Endothelial cell of umbilical vein (primary cell): Measurements from ENCODE around the gene CFAP20. TPM values are rescaled to one million over a fixed set of nuclear protein-coding genes. Genes with fewer than 3 reads are reported as not detected.

Experiments
- BruUV-seq: library from RNA; stranded (reverse); fragments of 400-500 nt; replicated peaks from 2 replicates; lab custom pipeline; 2021; lab: Mats Ljungman, UMichigan
- CTCF ChIA-PET: fragments of 300-600, 350-600 bp; sonication (Branson Sonifier 250); formaldehyde crosslinking; loops from one replicate; lab custom pipeline; 2021; ENCODE audit warnings: antibody characterized with exemption, inconsistent platforms; lab: Charles Lee
- POLR2A ChIA-PET: fragments of 300-600, 350-600 bp; sonication (Branson Sonifier 250); formaldehyde crosslinking; loops from one replicate; lab custom pipeline; 2021; ENCODE audit warnings: antibody characterized with exemption, inconsistent platforms; lab: Charles Lee
- DNase-seq: peaks from one replicate; pipeline ENCODE4 v3.0.0-alpha.2; 2011; ENCODE audit warnings: low read depth, low spot score
- FAIRE-seq: peaks from 2 replicates; lab custom pipeline; 2011; peaks lifted over from hg19 to GRCh38; lab: Jason Lieb, UNC
- H2AFZ ChIP-seq: 2 replicates; pipeline ENCODE4 v1.6.0; 2012; ENCODE audit warnings: low read depth, low read length, control low read depth, inconsistent platforms
- H3K27ac ChIP-seq: 2 replicates; pipeline ENCODE4 v1.5.1; 2011; ENCODE audit warnings: low read depth, mild to moderate bottlenecking, control low read depth, low read length, moderate library complexity; ENCODE audit not compliant: insufficient read depth
- H3K27me3 ChIP-seq, 2 experiments: 2 replicates each; pipeline versions ENCODE4 v1.6.0 to v1.6.1; 2011; ENCODE audit warnings: low read length in 2 of 2, mixed read lengths in 1 of 2; ENCODE audit not compliant: control insufficient read depth in 2 of 2, insufficient read depth in 2 of 2
- H3K36me3 ChIP-seq, 2 experiments: 2 replicates in 1 of 2; 3 replicates in 1 of 2; pipeline ENCODE4 v1.5.1; 2011; ENCODE audit warnings: low read length in 2 of 2, mild to moderate bottlenecking in 1 of 2, moderate library complexity in 1 of 2; ENCODE audit not compliant: control insufficient read depth in 2 of 2, insufficient read depth in 2 of 2; ENCODE audit errors: extremely low read depth in 1 of 2
- H3K4me1 ChIP-seq: 3 replicates; pipeline ENCODE4 v1.5.1; 2011; ENCODE audit warnings: mild to moderate bottlenecking, low read length; ENCODE audit not compliant: control insufficient read depth, insufficient read depth; ENCODE audit errors: extremely low read depth
- H3K4me2 ChIP-seq: 2 replicates; pipeline ENCODE4 v1.6.1; 2011; ENCODE audit warnings: low read length, control low read depth, mixed read lengths; ENCODE audit not compliant: insufficient read depth
- H3K4me3 ChIP-seq, 3 experiments: fragments of 200-600 bp in 1 of 3; sonication (generic), shearing (Covaris generic) in 1 of 3; replicated peaks in 1 of 3; 2 replicates each; pipeline ENCODE4 v1.5.1; 2011 to 2016; ENCODE audit warnings: control low read depth in 3 of 3, low read length in 3 of 3, mild to moderate bottlenecking in 2 of 3, inconsistent platforms in 1 of 3, low read depth in 1 of 3, moderate library complexity in 1 of 3; ENCODE audit not compliant: insufficient read depth in 1 of 3
- H3K79me2 ChIP-seq: 2 replicates; pipeline ENCODE4 v1.6.0; 2012; ENCODE audit warnings: low read length, inconsistent platforms; ENCODE audit not compliant: control insufficient read depth, insufficient read depth
- H3K9ac ChIP-seq: replicated peaks from 2 replicates; pipeline ENCODE3; 2011; ENCODE audit warnings: low read length, control low read depth; ENCODE audit not compliant: insufficient read depth; ENCODE audit errors: extremely low read depth
- H3K9me1 ChIP-seq: replicated peaks from 3 replicates; pipeline ENCODE4 v1.6.0; 2011; ENCODE audit warnings: mild to moderate bottlenecking, low read length; ENCODE audit not compliant: control insufficient read depth, insufficient read depth; ENCODE audit errors: extremely low read depth
- H3K9me3 ChIP-seq: replicated peaks from 2 replicates; pipeline ENCODE4 v1.5.1; 2012; ENCODE audit warnings: low read length, inconsistent platforms; ENCODE audit not compliant: control insufficient read depth, insufficient read depth
- H4K20me1 ChIP-seq: replicated peaks from 2 replicates; pipeline ENCODE3; 2011; ENCODE audit warnings: mild to moderate bottlenecking, low read length; ENCODE audit not compliant: control insufficient read depth, insufficient read depth; ENCODE audit errors: extremely low read depth
- CTCF ChIP-seq, 2 donors: IDR thresholded peaks; 1 replicate in 1 of 2; 2 replicates in 1 of 2; pipeline ENCODE4 v1.5.1; 2011; ENCODE audit warnings: low read length in 2 of 2, mild to moderate bottlenecking in 2 of 2, moderate library complexity in 2 of 2, control low read depth in 1 of 2, inconsistent platforms in 1 of 2, low read depth in 1 of 2; ENCODE audit not compliant: insufficient read depth in 1 of 2; ENCODE audit errors: extremely low read depth in 1 of 2
- EZH2 ChIP-seq: IDR thresholded peaks from 2 replicates; pipeline ENCODE4 v1.6.1; 2012; ENCODE audit warnings: borderline replicate concordance, low read depth, mild to moderate bottlenecking, moderate library complexity, low read length, inconsistent platforms; ENCODE audit not compliant: severe bottlenecking
- JUN ChIP-seq: IDR thresholded peaks from 2 replicates; pipeline ENCODE4 v1.6.1; 2011; ENCODE audit warnings: borderline replicate concordance, low read depth; ENCODE audit not compliant: insufficient read length, insufficient read depth
- MYC ChIP-seq: IDR thresholded peaks from one replicate; pipeline ENCODE4 v1.6.1; 2011; ENCODE audit warnings: mild to moderate bottlenecking, low read depth, low read length
- POLR2AphosphoS5 ChIP-seq: IDR thresholded peaks from 2 replicates; pipeline ENCODE4 v1.6.1; 2012; ENCODE audit warnings: low read depth, mild to moderate bottlenecking, control low read depth, low read length, moderate library complexity; ENCODE audit not compliant: insufficient read depth
- dilution Hi-C: fragments of 300-500 bp; cut with MboI; formaldehyde crosslinking; loops from one replicate; pipeline ENCODE4 v1.15.0; 2019; ENCODE audit warnings: low sequenced_read_pairs; ENCODE audit not compliant: extremely low pct_ligation_motif_present
- intact Hi-C: fragments of 100-400 bp; cut with micrococcal nuclease; formaldehyde crosslinking; loops from one replicate; pipeline ENCODE4 v1.10.0; 2022
- polyA plus RNA-seq, 4 experiments: library from polyadenylated mRNA; depleted of rRNA in 3 of 4; stranded (reverse) in 3 of 4; unstranded in 1 of 4; fragments of >200 nt; gene quantifications; 2 replicates each; pipeline versions ENCODE4 v1.2.1 to v1.2.3, GENCODE V29; 2011 to 2012; ENCODE audit warnings: missing spikeins in 1 of 4
- total RNA-seq: library from RNA; stranded (reverse); gene quantifications from 2 replicates; pipeline ENCODE4 v1.2.3, GENCODE V29; 2021

The CFAP20 gene
- total and polyA plus RNA-seq, 2 donors (not counting 3 experiments of a cell fraction or from before 2014, with no cell fraction given): 44.7 to 70.9 TPM

DNA sequence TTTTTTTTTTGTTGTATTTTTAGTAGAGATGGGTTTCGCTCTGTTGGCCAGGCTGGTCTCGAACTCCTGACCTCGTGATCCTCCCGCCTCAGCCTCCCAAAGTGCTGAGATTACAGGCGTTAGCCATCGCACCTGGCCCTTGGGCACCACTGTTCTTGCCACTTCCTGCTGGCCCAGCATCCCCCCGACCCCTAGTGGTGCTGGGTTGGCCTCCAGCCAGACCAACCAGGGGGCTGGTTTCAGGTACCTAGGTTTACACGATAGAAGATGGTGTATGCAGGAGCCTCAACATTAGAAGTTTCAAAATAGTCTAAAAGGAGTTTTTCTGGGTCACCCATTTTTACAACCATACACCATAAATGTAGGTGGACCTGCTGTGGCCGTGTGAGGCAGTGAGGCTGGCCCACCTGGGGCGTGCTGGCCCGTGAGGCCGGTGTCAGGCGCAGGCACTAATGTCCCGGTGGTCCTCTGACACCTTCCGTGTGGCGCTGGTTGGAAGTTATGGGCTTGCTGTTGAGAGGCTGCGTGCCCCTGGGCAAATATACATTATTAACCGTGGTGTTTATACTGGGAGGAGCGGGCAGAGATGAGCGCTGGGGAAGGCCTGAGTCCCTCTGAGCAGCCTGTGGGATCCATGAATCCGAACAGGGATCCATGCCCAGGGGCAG lies 43.5 kb downstream of the CFAP20 start:
- ChIA-PET CTCF (interaction anchor here (0.7 kb wide), 1 partner anchor 12 kb away, joined by 3 read pairs; no protein-coding TSS in a partner anchor), POLR2A (no interaction called here)
- no peak overlapping the region for H2AFZ ChIP-seq
- H3K4me1 ChIP-seq: peaks cover 13% of the 10 kb centered on the region
- BruUV-seq: no TSS peak
- H3K9ac ChIP-seq: no peak overlapping the region
- intact Hi-C loops (no loop called here), dilution Hi-C loops (no loop called here)
- no peak overlapping the region for H3K4me3 ChIP-seq
- no peaks in the 10 kb centered on the region for H3K9me1 ChIP-seq
- no peaks in the 10 kb centered on the region for H3K36me3 ChIP-seq
- H3K27me3 ChIP-seq: no peaks in the 10 kb centered on the region
- H3K9me3 ChIP-seq: no peaks in the 10 kb centered on the region
- no peak for FAIRE-seq
- no peaks in the 10 kb centered on the region for H4K20me1 ChIP-seq
- no peaks in the 10 kb centered on the region for H3K79me2 ChIP-seq
- DNase-seq: no peak
- no peak for TF ChIP-seq MYC
- no peak for TF ChIP-seq EZH2
- no peak for TF ChIP-seq POLR2AphosphoS5
- TF ChIP-seq JUN: no peak
- no peak overlapping the region for H3K4me2 ChIP-seq
- no peak overlapping the region for H3K27ac ChIP-seq

GRCh38 chr16:58085171-58085570 lies 44.0 kb downstream of the CFAP20 start:
- Histone ChIP-seq H2AFZ (no peak overlapping the region), H3K9me1 (no peaks in the 10 kb centered on the region), H3K27ac (no peak overlapping the region), H3K4me3 (no peak overlapping the region), H4K20me1 (no peaks in the 10 kb centered on the region), H3K4me1 (peaks cover 18% of the 10 kb centered on the region), H3K36me3 (no peaks in the 10 kb centered on the region), H3K4me2 (no peak overlapping the region), H3K9ac (no peak overlapping the region), H3K79me2 (no peaks in the 10 kb centered on the region), H3K27me3 (no peaks in the 10 kb centered on the region), H3K9me3 (no peaks in the 10 kb centered on the region)
- BruUV-seq: no TSS peak
- dilution Hi-C loops: no loop called here
- ChIA-PET POLR2A (no interaction called here), CTCF (interaction anchor here (0.9 kb wide), 1 partner anchor 12 kb away, joined by 4 read pairs; no protein-coding TSS in a partner anchor)
- intact Hi-C loops: no loop called here
- TF ChIP-seq CTCF (IDR thresholded peaks at IDR 0.05; ENCODE audit: extremely low read depth in 1 of 2, insufficient read depth in 1 of 2, low read depth in 1 of 2, low read length in 2 of 2): no peak
- no peak for DNase-seq
- FAIRE-seq: no peak
